DMS79 treated with DMSO at 0.1 percent for 48 hours (cell line): ENCODE results near the gene FEZF1.
"Not testable (repeated sequence)": the region's sequence is repeated elsewhere in the genome, so short reads cannot be mapped to it uniquely, and the experiment has no call there.

ENCODE experiments used
- DNase-seq: peaks from one replicate; lab custom pipeline; 2025; lab: John Stamatoyannopoulos, UW

FEZF1 gene

GRCh38 chr7:122307228-122307621, 2.7 kb upstream of the FEZF1 start:
- no peak for DNase-seq

- no peak for DNase-seq
These were observed 2.0 kb upstream of the FEZF1 start for GRCh38 chr7:122306320-122307227.

- no peak for DNase-seq
These were observed 1.1 kb upstream of the FEZF1 start for GRCh38 chr7:122305475-122306319.

- no peak for DNase-seq
These were observed 459 bp upstream of the FEZF1 start for GRCh38 chr7:122304996-122305421.

- no peak for DNase-seq
These were observed 825 bp downstream of the FEZF1 start for GRCh38 chr7:122303531-122304318.

- DNase-seq: no peak
These were observed 1.6 kb downstream of the FEZF1 start for GRCh38 chr7:122302761-122303530.

GRCh38 chr7:122301858-122302760, 2.4 kb downstream of the FEZF1 start:
- no peak for DNase-seq

GRCh38 chr7:122300956-122301833, 3.4 kb downstream of the FEZF1 start:
- no peak for DNase-seq

- DNase-seq: no peak
These were observed 4.2 kb downstream of the FEZF1 start for GRCh38 chr7:122300211-122300932.

GRCh38 chr7:122299624-122300210, 4.8 kb downstream of the FEZF1 start:
- DNase-seq: no peak

- no peak for DNase-seq
These were observed 5.9 kb downstream of the FEZF1 start for GRCh38 chr7:122298618-122299017.

GRCh38 chr7:122298131-122298530, 6.4 kb downstream of the FEZF1 start:
- no peak for DNase-seq

GRCh38 chr7:122291189-122291588, 13.4 kb downstream of the FEZF1 start:
- no peak for DNase-seq

- no peak for DNase-seq
These were observed 14.1 kb downstream of the FEZF1 start for GRCh38 chr7:122290476-122290875.

GRCh38 chr7:122289426-122289825, 15.1 kb downstream of the FEZF1 start:
- no peak for DNase-seq

GRCh38 chr7:122284608-122285007, 19.9 kb downstream of the FEZF1 start:
- not testable (repeated sequence) for DNase-seq

GRCh38 chr7:122273117-122273516, 31.4 kb downstream of the FEZF1 start:
- DNase-seq: no peak

- no peak for DNase-seq
These were observed 35.3 kb downstream of the FEZF1 start for GRCh38 chr7:122269241-122269640.
